Natural killer cell (primary cell): Measurements from ENCODE around the gene AKNAD1. TPM values are rescaled to one million over a fixed set of nuclear protein-coding genes. Genes with fewer than 3 reads are reported as not detected.

ENCODE experiments used
- ATAC-seq, 3 donors: fragments of 150-1000 bp in 2 of 3; fragments of 200-7000 bp in 1 of 3; cut with Tn5 transposase; 1 replicate in 1 of 3; 2 replicates in 2 of 3; pipeline ENCODE4 v1.10.0; 2021; ENCODE audit warnings: mild to moderate bottlenecking in 2 of 3, moderate library complexity in 2 of 3
- DNase-seq, 2 donors: peaks; one replicate each; pipeline versions ENCODE4 v3.0.0 to v3.0.0-alpha.2; 2013 to 2021; ENCODE audit warnings: mixed read lengths in 1 of 2
- H3K27ac ChIP-seq: one replicate; pipeline ENCODE4 v1.5.1; 2013; ENCODE audit warnings: mild to moderate bottlenecking, low read length
- H3K27me3 ChIP-seq: one replicate; pipeline ENCODE4 v1.6.1; 2013; ENCODE audit warnings: low read length; ENCODE audit not compliant: control insufficient read depth, insufficient read depth
- H3K36me3 ChIP-seq: one replicate; pipeline ENCODE4 v1.6.1; 2013; ENCODE audit warnings: low read length; ENCODE audit not compliant: control insufficient read depth, insufficient read depth
- H3K4me1 ChIP-seq: one replicate; pipeline ENCODE4 v1.6.1; 2013; ENCODE audit warnings: low read length; ENCODE audit not compliant: control insufficient read depth, insufficient read depth
- H3K4me3 ChIP-seq: one replicate; pipeline ENCODE4 v1.5.1; 2013; ENCODE audit warnings: low read length
- H3K9me3 ChIP-seq: one replicate; pipeline ENCODE4 v1.6.1; 2013; ENCODE audit warnings: low read length; ENCODE audit not compliant: control insufficient read depth, insufficient read depth
- H3K27ac Mint-ChIP-seq, 2 donors: one replicate each; pipeline ENCODE4 v1.8.0; 2022; ENCODE audit warnings: mild to moderate bottlenecking in 2 of 2, mixed read lengths in 2 of 2, moderate library complexity in 1 of 2
- H3K27me3 Mint-ChIP-seq, 2 donors: one replicate each; pipeline ENCODE4 v1.8.0; 2022; ENCODE audit warnings: low read depth in 2 of 2, mixed read lengths in 2 of 2
- H3K36me3 Mint-ChIP-seq: one replicate; pipeline ENCODE4 v1.8.0; 2022; ENCODE audit warnings: mixed read lengths
- H3K4me1 Mint-ChIP-seq, 2 donors: one replicate each; pipeline ENCODE4 v1.8.0; 2022; ENCODE audit warnings: mixed read lengths in 2 of 2
- H3K4me3 Mint-ChIP-seq: one replicate; pipeline ENCODE4 v1.8.0; 2022; ENCODE audit warnings: mild to moderate bottlenecking, moderate library complexity, mixed read lengths
- H3K9me3 Mint-ChIP-seq, 2 donors: one replicate each; pipeline ENCODE4 v1.8.0; 2022; ENCODE audit warnings: mixed read lengths in 2 of 2
- CTCF ChIP-seq: fragments of 200-600 bp; IDR thresholded peaks from one replicate; pipeline ENCODE4 v1.8.0; 2022; ENCODE audit warnings: antibody characterized with exemption
- WGBS: methylation state at CpG from one replicate; pipeline ENCODE4 v1.1.7; 2013; ENCODE audit warnings: missing lambda C conversion rate; ENCODE audit not compliant: insufficient coverage; 5-methylcytosine and 5-hydroxymethylcytosine counted together
- intact Hi-C: fragments of 100-400 bp; cut with micrococcal nuclease; formaldehyde crosslinking; loops from one replicate; pipeline ENCODE4 v1.14.2; 2022
- total RNA-seq, 4 donors: library from RNA; stranded (reverse); fragments of 120-200 nt in 1 of 4; gene quantifications; one replicate each; pipeline versions ENCODE4 v1.2.3 to v1.2.4, GENCODE V29; 2013 to 2022

The AKNAD1 gene
- total RNA-seq, 3 donors from 2014 or later (not counting 1 experiment from before 2014, with no cell fraction given): not detected

GRCh38 chr1:108862698-108863477 lies 6.0 kb upstream of the AKNAD1 start:
- H3K27me3 ChIP-seq: no peaks in the 10 kb centered on the region
- no peaks in the 10 kb centered on the region for H3K4me1 ChIP-seq
- Mint-ChIP-seq H3K27ac (no peak overlapping the region), H3K36me3 (no peaks in the 10 kb centered on the region), H3K27me3 (peaks cover 9 to 11% of the 10 kb centered on the region in 2 donors), H3K4me1 (no peaks in the 10 kb centered on the region), H3K4me3 (no peak overlapping the region), H3K9me3 (no peaks in the 10 kb centered on the region)
- intact Hi-C loops: no loop called here
- H3K36me3 ChIP-seq: no peaks in the 10 kb centered on the region
- 100% methylated on average over 1 of the region's 1 CpG for WGBS
- ATAC-seq (no peak), DNase-seq (no peak)
- no peak overlapping the region for H3K4me3 ChIP-seq
- no peak for TF ChIP-seq CTCF
- H3K9me3 ChIP-seq: no peaks in the 10 kb centered on the region
- no peak overlapping the region for H3K27ac ChIP-seq

- 87% methylated on average over 6 of the region's 7 CpGs for WGBS
- no peak overlapping the region for H3K4me3 Mint-ChIP-seq
- ATAC-seq: no peak
These were observed 5.2 kb upstream of the AKNAD1 start for GRCh38 chr1:108862017-108862610.

GRCh38 chr1:108861566-108861965 lies 4.7 kb upstream of the AKNAD1 start:
- Mint-ChIP-seq H3K4me1 (no peaks in the 10 kb centered on the region), H3K27me3 (peaks cover 8 to 9% of the 10 kb centered on the region in 2 donors), H3K9me3 (no peaks in the 10 kb centered on the region), H3K27ac (no peak overlapping the region), H3K4me3 (no peak overlapping the region), H3K36me3 (no peaks in the 10 kb centered on the region)
- no peak overlapping the region for H3K4me3 ChIP-seq
- no peaks in the 10 kb centered on the region for H3K9me3 ChIP-seq
- H3K36me3 ChIP-seq: no peaks in the 10 kb centered on the region
- ATAC-seq: no peak
- WGBS: 94% methylated on average over 5 of the region's 6 CpGs
- no peak for TF ChIP-seq CTCF
- DNase-seq: no peak
- no peaks in the 10 kb centered on the region for H3K27me3 ChIP-seq
- intact Hi-C loops: no loop called here
- H3K27ac ChIP-seq: no peak overlapping the region
- H3K4me1 ChIP-seq: no peaks in the 10 kb centered on the region

More at GRCh38 chr1:108862017-108862610, 5.2 kb upstream of the AKNAD1 start:
- TF ChIP-seq CTCF: no peak
- Histone ChIP-seq H3K27me3 (no peaks in the 10 kb centered on the region), H3K4me3 (no peak overlapping the region), H3K4me1 (no peaks in the 10 kb centered on the region), H3K36me3 (no peaks in the 10 kb centered on the region), H3K27ac (no peak overlapping the region), H3K9me3 (no peaks in the 10 kb centered on the region)
- DNase-seq: no peak
- H3K27me3 Mint-ChIP-seq: peaks cover 9 to 11% of the 10 kb centered on the region in 2 donors
- H3K27ac Mint-ChIP-seq: no peak overlapping the region
- intact Hi-C loops: no loop called here
- H3K4me1 Mint-ChIP-seq: no peaks in the 10 kb centered on the region
- H3K9me3 Mint-ChIP-seq: no peaks in the 10 kb centered on the region
- no peaks in the 10 kb centered on the region for H3K36me3 Mint-ChIP-seq
